ENCODE data around the gene WASHC3. TPM values are rescaled to one million over a fixed set of nuclear protein-coding genes. Genes with fewer than 3 reads are reported as not detected.

Gene WASHC3
- total and polyA plus RNA-seq, 8 donors, result 48.7 to 222 (median 55.3) TPM; not detected in 1

DNA sequence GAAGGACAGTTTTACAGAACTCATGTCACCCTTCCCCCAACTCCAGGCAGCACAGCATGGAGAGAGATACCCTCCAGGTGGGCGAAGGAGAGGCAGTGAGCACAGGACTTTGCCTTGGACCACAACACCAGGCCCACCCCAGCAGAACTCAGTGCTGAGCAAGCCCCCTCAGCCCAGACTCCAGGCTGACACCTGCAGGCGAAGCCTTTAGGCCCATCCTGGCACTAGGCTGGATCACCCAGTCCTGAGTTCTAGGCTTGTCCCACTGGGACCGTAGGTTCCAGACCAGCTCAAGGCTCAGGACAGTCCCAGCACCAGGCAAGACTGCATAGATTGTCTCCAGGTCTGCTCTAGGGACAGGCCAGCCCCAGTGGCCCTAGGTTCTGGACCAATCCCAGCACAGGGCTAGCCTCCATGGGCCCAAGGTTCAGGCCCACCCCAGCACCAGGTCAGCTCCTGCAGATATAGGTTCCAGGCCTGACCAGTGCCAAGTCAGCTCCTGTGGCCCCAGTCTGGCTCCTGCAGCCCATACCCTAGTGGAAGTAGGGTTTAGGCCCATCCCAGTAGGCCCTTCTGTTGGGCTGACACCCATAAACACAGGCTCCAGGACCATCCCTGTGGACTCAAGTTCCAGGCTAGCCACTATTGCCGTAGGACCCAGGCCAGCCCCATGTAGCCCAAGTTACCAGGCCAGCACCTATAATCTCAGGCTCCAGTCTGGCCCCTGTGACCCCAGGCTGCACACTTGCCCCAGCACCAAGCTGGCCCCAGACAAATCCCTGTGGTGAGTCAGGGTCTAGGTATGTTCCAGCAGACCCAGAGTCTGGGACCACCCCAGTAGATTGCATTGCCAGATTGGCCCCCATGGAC, 9.4 kb downstream of the WASHC3 start:
- Histone ChIP-seq H3K4me3 (no peak overlapping the region), H3K27ac (no peak overlapping the region), H3K27me3 (no peaks in the 10 kb centered on the region), H3K36me3 (peaks cover 12 to 95% (median 84%) of the 10 kb centered on the region in 4 donors), H3K4me1 (peaks cover 0 to 8% (median 3%) of the 10 kb centered on the region in 4 donors), H3K9me3 (no peaks in the 10 kb centered on the region)
- no peak for TF ChIP-seq POLR2AphosphoS5 (IDR thresholded peaks at IDR 0.05)
- no peak for TF ChIP-seq EP300 (IDR thresholded peaks at IDR 0.05)
- TF ChIP-seq, protein P1, sequence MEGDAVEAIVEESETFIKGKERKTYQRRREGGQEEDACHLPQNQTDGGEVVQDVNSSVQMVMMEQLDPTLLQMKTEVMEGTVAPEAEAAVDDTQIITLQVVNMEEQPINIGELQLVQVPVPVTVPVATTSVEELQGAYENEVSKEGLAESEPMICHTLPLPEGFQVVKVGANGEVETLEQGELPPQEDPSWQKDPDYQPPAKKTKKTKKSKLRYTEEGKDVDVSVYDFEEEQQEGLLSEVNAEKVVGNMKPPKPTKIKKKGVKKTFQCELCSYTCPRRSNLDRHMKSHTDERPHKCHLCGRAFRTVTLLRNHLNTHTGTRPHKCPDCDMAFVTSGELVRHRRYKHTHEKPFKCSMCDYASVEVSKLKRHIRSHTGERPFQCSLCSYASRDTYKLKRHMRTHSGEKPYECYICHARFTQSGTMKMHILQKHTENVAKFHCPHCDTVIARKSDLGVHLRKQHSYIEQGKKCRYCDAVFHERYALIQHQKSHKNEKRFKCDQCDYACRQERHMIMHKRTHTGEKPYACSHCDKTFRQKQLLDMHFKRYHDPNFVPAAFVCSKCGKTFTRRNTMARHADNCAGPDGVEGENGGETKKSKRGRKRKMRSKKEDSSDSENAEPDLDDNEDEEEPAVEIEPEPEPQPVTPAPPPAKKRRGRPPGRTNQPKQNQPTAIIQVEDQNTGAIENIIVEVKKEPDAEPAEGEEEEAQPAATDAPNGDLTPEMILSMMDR (IDR thresholded peaks at IDR 0.05), result no peak
- TF ChIP-seq POLR2A (IDR thresholded peaks at IDR 0.05), result no peak
- intact Hi-C loops (cut with DNase I; ENCODE audit: low total_unique reads), result no loop called here
- 92 to 100% (median 97%) methylated on average over 2 to 4 of the region's 4 CpGs for WGBS, 5 donors
- DNase-seq, result no peak

DNA sequence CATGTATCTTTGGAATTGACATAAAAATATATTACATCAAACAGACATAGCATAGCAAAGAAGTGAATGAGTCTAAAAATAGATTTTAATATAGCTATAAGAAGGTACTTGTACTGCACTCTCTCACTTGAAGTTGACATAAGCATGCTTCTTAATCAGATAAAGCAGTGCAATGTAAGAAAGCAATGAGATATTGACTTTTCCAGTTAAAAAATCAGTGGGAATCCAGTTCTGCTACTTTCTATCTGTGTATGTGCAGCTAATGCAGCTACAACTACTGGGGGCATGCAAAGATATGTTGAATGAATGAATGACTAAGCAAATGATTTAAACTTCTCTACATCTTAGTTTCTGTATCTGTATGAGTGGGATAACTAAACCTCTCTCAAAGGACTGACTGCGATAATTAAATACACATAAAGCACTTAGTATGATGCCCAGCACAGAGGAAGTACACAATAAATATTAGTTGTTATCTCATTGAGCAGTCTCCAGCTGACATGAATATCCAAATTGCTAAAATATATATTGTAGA, 10.3 kb downstream of the WASHC3 start:
- H3K4me1 ChIP-seq, result peaks cover 0 to 8% (median 3%) of the 10 kb centered on the region in 4 donors
- no peaks in the 10 kb centered on the region for H3K27me3 ChIP-seq
- TF ChIP-seq EP300 (IDR thresholded peaks at IDR 0.05), result no peak
- TF ChIP-seq POLR2A (IDR thresholded peaks at IDR 0.05), result no peak
- TF ChIP-seq, protein P1 (IDR thresholded peaks at IDR 0.05), result no peak
- no peak for TF ChIP-seq POLR2AphosphoS5 (IDR thresholded peaks at IDR 0.05)
- no peak for DNase-seq
- H3K27ac ChIP-seq, result no peak overlapping the region
- WGBS, 5 donors, result 57 to 81% (median 61%) methylated on average over 1 of the region's 1 CpG
- peaks cover 12 to 92% (median 87%) of the 10 kb centered on the region in 4 donors for H3K36me3 ChIP-seq
- H3K9me3 ChIP-seq, result no peaks in the 10 kb centered on the region
- intact Hi-C loops (cut with DNase I; ENCODE audit: low total_unique reads), result no loop called here
- no peak overlapping the region for H3K4me3 ChIP-seq

DNA sequence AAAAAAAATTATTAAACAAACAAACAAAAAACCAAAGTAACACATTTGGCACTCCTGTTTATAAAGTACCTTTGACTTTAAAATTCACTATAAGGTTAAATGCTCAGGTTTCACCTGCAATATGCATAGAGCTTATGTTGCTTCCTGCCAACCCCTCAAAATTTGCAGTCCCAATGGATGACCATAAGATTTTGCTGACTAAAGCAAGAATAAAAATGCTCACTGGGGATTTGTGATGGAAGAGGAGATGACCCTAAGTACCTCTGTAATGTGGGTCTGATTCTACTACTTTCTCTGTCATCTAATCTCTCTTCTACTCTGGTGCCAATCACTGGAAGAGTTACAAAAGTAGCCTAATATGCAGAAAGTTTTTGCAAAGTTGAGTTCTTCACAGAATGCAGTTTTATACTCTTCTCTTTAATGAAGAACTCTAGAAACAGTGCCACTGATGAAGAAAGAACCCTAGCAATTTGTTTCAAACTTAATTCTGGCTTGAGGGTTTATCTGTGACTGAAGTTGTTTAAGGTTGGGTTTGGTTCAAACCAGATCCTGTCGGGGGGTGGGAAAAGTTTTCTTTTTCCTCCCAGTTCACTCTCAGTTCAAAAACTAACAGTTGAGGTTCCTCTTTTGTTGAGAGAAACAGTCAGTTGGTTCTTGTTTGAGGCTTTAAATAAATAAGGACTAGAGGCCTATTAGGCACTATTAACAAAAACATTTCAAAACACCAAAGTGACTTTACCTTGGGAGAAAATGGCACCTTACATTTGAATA, 10.9 kb downstream of the WASHC3 start:
- H3K27ac ChIP-seq, result no peak overlapping the region
- H3K4me3 ChIP-seq, result no peak overlapping the region
- intact Hi-C loops (cut with DNase I; ENCODE audit: low total_unique reads), result no loop called here
- no peaks in the 10 kb centered on the region for H3K9me3 ChIP-seq
- peaks cover 12 to 93% (median 87%) of the 10 kb centered on the region in 4 donors for H3K36me3 ChIP-seq
- no peak for DNase-seq
- TF ChIP-seq EP300 (IDR thresholded peaks at IDR 0.05), result no peak
- TF ChIP-seq, protein P1 (IDR thresholded peaks at IDR 0.05), result no peak
- TF ChIP-seq POLR2A (IDR thresholded peaks at IDR 0.05), result no peak
- no peak for TF ChIP-seq POLR2AphosphoS5 (IDR thresholded peaks at IDR 0.05)
- WGBS, 5 donors, result 25 to 58% (median 36%) methylated on average over 1 of the region's 1 CpG
- H3K4me1 ChIP-seq, result peaks cover 0 to 8% (median 3%) of the 10 kb centered on the region in 4 donors
- H3K27me3 ChIP-seq, result no peaks in the 10 kb centered on the region

DNA sequence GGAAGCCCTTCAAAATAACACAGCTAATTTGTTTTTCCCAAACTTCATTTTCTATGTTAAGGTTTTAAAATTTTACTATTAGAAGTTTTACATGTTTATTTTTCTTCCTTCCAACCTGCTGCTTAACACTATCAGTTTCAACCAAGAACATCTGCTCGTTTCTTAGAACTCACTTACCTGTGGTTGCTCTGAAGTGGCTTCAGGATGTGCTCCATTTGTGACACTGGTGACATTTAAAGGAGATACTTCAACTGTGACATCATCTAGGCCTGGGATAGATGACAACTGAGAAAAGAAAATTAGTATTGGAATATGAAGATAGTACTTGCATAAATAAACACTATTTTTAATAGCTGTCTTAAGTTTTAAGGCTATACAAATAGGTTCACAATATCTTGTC, 17.9 kb downstream of the WASHC3 start:
- Histone ChIP-seq H3K9me3 (no peaks in the 10 kb centered on the region), H3K36me3 (peaks cover 11 to 87% (median 86%) of the 10 kb centered on the region in 4 donors), H3K4me1 (no peaks in the 10 kb centered on the region), H3K27ac (no peak overlapping the region), H3K27me3 (no peaks in the 10 kb centered on the region), H3K4me3 (no peak overlapping the region)
- intact Hi-C loops (cut with DNase I; ENCODE audit: low total_unique reads), result no loop called here
- DNase-seq, result no peak
- TF ChIP-seq EP300 (IDR thresholded peaks at IDR 0.05), result no peak
- WGBS, 5 donors, result 84 to 88% (median 85%) methylated on average over 1 of the region's 1 CpG

All from stomach (tissue), 9 donors.